Fibroblast of skin of scalp (primary cell): ENCODE data around the gene DISP3.
"Not testable (repeated sequence)": the region's sequence is repeated elsewhere in the genome, so short reads cannot be mapped to it uniquely, and the experiment has no call there.

Experiments
- DNase-seq: peaks from one replicate; pipeline ENCODE4 v3.0.0-alpha.2; 2013

DISP3 gene

GRCh38 chr1:11578004-11578403, 99.0 kb downstream of the DISP3 start:
- DNase-seq, result no peak

- DNase-seq, result no peak
Measured at GRCh38 chr1:11579506-11579905, 100.6 kb downstream of the DISP3 start.

DNA sequence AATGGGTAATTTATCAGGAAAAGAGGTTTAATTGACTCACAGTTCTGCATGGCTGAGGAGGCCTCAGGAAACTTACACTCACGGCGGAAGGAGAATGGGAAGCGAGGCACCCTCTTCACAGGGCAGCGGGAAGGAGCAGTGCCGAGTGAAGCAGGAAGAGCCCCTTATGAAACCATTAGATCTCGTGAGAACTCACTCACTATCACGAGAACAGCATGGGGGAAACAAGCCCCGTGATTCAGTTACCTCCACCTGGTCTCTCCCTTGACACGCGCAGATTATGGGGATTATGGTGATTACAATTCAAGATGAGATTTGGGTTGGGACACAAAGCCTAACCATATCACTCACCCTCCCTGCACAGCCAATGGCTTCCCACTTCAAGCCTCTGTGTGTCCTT, 101.1 kb downstream of the DISP3 start:
- DNase-seq, result not testable (repeated sequence)

GRCh38 chr1:11581445-11581991, 102.6 kb downstream of the DISP3 start:
- no peak for DNase-seq

- DNase-seq, result no peak
Measured at GRCh38 chr1:11585389-11585788, 106.4 kb downstream of the DISP3 start.
